HG02763 (cell line): ENCODE measurements around the gene NPTX2.
"Not testable (repeated sequence)": the region's sequence is repeated elsewhere in the genome, so short reads cannot be mapped to it uniquely, and the experiment has no call there.

Source experiments
- ATAC-seq: cut with Tn5 transposase; IDR thresholded peaks from one replicate; pipeline ENCODE4 v1.9.1; 2021; ENCODE audit warnings: mild to moderate bottlenecking, moderate library complexity; ENCODE audit not compliant: unreplicated experiment

Gene NPTX2

GRCh38 chr7:98617051-98617959, at the start of gene NPTX2:
TSS of gene NPTX2 (plus strand) at chr7:98617285. CDS start at chr7:98617462, 177 bp downstream.
- no peak for ATAC-seq

DNA sequence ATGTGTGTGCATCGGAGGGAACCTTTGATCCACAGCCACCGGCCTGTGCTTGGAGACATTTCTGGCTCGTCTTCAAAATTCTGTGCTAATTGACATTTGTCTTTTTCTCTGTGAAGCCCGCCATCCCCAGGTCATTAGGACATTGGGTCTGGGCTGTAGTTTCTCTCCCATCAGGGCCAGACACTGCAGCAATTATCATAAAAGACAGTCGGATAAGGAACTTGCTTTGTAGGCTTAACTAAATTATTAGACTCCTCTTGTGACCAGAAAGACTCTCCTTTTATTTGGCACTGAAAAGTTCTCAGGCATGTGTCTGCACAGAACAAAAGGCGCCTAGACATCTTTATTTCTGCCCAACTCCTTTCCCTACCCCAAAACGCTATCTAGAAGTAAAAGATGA, 49.1 kb upstream of the NPTX2 start:
- ATAC-seq: no peak

GRCh38 chr7:98568891-98569290, 48.2 kb upstream of the NPTX2 start:
- ATAC-seq: no peak

- no peak for ATAC-seq
Measured at GRCh38 chr7:98569691-98570337, 47.3 kb upstream of the NPTX2 start.

DNA sequence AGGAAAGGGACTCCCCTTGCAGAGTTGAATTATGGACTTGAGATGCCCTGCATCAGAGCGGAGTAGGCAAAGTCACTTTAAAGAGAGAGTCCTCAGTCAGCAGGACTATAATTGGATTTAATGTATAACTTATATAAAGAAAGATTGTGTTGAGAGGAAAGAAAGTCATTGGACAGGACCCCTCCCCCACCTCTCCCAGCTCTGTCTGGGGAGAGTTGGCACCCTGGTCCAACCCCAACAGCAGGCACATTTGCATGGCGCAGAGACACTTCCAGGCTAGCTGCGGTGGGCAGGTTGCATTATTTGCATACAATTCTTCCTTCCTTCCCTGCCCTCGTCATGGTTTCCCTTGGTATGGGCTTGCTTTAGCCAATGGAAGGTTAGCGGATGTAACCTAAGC, 46.1 kb upstream of the NPTX2 start:
- no peak for ATAC-seq

- no peak for ATAC-seq
Measured at GRCh38 chr7:98571986-98572385, 45.1 kb upstream of the NPTX2 start.

GRCh38 chr7:98572716-98573115, 44.4 kb upstream of the NPTX2 start:
- not testable (repeated sequence) for ATAC-seq

DNA sequence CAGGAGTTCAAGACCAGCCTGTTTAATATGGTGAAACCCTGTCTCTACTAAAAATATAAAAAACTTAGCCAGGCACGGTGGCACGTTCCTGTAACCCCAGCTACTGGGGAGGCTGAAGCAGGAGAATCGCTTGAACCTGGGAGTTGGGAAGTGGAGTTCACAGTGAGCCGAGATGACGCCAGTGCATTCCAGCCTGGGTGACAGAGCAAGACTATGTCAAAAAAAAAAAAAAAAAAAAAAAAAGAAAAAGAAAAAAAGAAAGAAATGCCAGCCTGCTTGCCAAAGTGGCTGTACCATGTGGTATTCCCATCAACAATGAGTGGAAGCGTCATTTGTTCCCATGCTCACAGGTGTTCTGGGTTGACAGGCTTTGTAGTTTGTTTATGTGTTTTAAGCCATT, 43.3 kb upstream of the NPTX2 start:
- ATAC-seq: no peak

GRCh38 chr7:98575878-98576277, 41.2 kb upstream of the NPTX2 start:
- no peak for ATAC-seq

DNA sequence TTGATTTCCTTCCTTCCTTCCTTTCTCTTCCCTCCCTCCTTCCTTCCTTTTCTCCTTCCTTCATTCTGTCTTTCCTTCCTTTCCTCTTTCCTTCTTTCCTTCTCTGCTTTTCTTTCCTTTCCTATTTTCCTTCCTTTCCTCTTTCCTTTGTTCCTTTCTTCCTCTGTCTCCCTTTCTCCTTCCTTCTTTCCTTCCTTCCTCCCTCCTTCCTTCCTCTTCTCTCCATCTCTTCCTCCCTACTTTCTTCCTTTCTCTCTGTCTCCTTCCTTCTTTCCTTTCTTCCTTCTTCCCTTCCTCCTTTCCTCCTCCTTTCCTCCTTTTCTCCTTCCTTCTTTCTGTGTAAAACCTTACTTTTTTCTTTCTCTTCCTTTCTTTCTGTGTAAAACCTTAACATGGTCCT, 32.3 kb upstream of the NPTX2 start:
- no peak for ATAC-seq

GRCh38 chr7:98591926-98592325, 25.2 kb upstream of the NPTX2 start:
- ATAC-seq: no peak

GRCh38 chr7:98594348-98594747, 22.7 kb upstream of the NPTX2 start:
- no peak for ATAC-seq

- ATAC-seq: no peak
Measured at GRCh38 chr7:98594787-98595186, 22.3 kb upstream of the NPTX2 start.

DNA sequence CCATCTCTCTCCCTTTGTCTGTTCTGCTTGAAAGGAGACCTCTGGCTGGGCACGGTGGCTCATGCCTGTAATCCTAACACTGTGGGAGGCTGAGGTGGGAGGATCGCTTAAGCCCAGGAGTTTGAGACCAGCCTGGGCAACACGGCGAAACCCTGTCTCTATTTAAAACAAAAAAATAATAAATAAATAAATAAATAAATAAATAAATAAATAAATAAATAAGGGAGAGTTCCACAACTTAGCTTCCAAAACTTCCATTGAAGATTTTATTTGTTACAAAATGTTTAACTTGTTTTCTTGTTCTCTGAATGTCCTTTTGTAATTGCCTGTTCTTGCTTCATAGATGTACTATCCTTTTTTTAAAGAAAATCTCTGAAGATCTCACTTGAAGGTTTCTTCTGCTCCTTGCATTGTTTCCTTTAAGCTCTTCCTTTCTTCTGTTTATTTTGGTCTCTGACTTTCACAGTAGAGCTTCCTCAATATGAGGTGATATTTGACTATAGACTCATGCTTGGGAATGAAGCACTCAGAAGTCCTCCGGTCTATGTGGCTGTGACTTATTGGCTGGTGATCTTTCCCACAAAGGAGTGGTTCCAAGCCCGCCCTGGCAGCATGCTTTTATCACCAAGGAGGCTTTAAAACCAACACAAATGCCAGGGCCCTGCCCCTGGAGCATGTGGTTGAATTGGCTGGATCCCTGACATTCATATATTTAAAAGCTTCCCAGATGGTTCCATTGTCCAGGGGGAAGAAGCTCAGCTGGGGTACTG, 18.1 kb upstream of the NPTX2 start:
- ATAC-seq: no peak

DNA sequence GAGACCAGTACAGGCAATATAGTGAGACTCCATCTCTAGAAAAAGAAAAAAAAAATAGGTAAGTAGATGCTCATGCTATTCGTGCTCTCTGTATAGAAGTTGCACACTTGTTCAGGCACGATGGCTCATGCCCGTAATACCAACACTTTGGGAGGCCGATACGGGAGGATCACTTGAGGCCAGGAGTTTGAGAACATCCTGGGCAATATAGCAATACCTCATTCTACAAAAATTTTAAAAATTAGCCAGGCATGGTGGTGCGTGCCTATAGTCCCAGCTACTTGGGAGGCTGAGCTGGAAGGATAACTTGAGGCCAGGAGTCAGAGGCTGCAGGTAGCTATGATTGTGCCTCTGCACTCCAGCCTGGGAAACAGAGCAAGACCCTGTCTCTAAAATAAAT, 17.2 kb upstream of the NPTX2 start:
- no peak for ATAC-seq

GRCh38 chr7:98602755-98603398, 14.2 kb upstream of the NPTX2 start:
- ATAC-seq: no peak

DNA sequence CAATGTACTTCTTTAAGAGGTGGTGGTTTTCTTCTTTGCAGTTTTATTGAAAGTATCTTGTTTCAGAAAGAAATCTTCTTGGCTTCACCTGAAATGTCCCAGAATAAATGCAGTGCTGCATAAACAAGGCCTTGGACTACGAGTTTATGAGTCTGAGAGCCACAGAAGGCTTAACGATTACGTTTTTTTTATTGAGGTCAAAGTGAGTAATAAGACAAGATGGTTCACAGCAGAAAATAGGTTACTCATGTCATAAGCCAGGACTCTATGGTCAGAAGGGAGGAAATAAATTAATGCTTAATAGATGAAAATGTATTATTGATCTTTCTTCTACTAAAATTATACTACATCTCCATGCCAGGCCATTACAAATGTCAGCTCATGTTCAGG, 13.7 kb upstream of the NPTX2 start:
- ATAC-seq: no peak

GRCh38 chr7:98613601-98614425, 3.3 kb upstream of the NPTX2 start:
- no peak for ATAC-seq

GRCh38 chr7:98616381-98617050, 569 bp upstream of the NPTX2 start:
- ATAC-seq: no peak

DNA sequence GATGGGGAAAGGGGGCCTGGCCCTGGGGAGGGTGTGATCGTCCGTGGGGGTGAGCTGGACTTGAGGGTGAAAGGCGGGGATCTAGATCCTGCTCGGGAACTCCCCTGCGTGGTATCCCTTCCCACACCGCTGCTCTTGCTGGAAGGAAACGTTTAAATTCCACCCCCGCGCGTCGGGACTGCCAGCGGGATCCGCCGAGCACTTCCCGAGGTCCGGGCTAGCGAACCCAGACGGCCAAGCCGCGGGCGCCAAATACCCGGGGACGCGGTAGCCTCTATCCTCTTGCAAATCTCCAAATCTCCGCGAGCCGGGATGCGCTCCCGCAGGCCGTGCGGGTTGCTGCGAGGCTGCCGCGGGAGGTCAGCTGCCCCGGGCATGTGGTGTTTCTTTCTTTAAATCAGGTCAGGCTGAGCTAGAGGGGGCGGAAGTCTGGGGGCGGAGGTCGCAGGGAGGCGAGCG, 904 bp downstream of the NPTX2 start:
- no peak for ATAC-seq
